Heart right ventricle (tissue), 16 donors: ENCODE results near the gene TRIM47. TPM values are rescaled to one million over a fixed set of nuclear protein-coding genes. Genes with fewer than 3 reads are reported as not detected.

ENCODE experiments used
- ATAC-seq, 8 donors: fragments of 200-7000 bp; cut with Tn5 transposase; one replicate each; pipeline ENCODE4 v1.9.1; 2020; ENCODE audit warnings: mild to moderate bottlenecking in 8 of 8, moderate library complexity in 8 of 8, moderate number of reproducible peaks in 1 of 8
- DNase-seq, 2 donors: peaks; one replicate each; pipeline ENCODE4 v3.0.0-alpha.2; 2020
- H3K27ac ChIP-seq, 10 donors: fragments of 200-600 bp; sonication (generic) in 2 of 10; one replicate each; pipeline versions ENCODE4 v1.5.0 to v1.8.0; 2020 to 2022; ENCODE audit warnings: mild to moderate bottlenecking in 3 of 10
- H3K27me3 ChIP-seq, 7 donors: fragments of 200-600 bp; one replicate each; pipeline ENCODE4 v1.8.0; 2021 to 2022; ENCODE audit warnings: mild to moderate bottlenecking in 2 of 7
- H3K36me3 ChIP-seq, 9 donors: fragments of 200-600 bp; sonication (generic) in 1 of 9; one replicate each; pipeline versions ENCODE4 v1.5.0 to v1.8.0; 2020 to 2022; ENCODE audit warnings: mild to moderate bottlenecking in 2 of 9
- H3K4me1 ChIP-seq, 9 donors: fragments of 200-600 bp; sonication (generic) in 1 of 9; one replicate each; pipeline versions ENCODE4 v1.5.0 to v1.8.0; 2020 to 2022; ENCODE audit warnings: mild to moderate bottlenecking in 4 of 9
- H3K4me3 ChIP-seq, 10 donors: fragments of 200-600 bp; sonication (generic) in 2 of 10; one replicate each; pipeline versions ENCODE4 v1.5.0 to v1.8.0; 2020 to 2022; ENCODE audit warnings: mild to moderate bottlenecking in 7 of 10, moderate library complexity in 2 of 10
- H3K9me3 ChIP-seq, 11 donors: fragments of 200-600 bp in 10 of 11; sonication (generic) in 2 of 11; one replicate each; pipeline versions ENCODE4 v1.5.0 to v1.8.0; 2013 to 2022; ENCODE audit warnings: mild to moderate bottlenecking in 2 of 11, control low read depth in 1 of 11, moderate library complexity in 1 of 11
- WGBS, 2 donors: extraction: QIAGEN DNeasy Blood & Tissue Kit; methylation state at CpG; one replicate each; pipeline ENCODE4 v1.1.7; 2013; ENCODE audit warnings: inconsistent platforms in 1 of 2; 5-methylcytosine and 5-hydroxymethylcytosine counted together
- intact Hi-C, 10 donors: fragments of 100-400 bp; cut with DNase I; formaldehyde crosslinking; loops; one replicate each; pipeline versions ENCODE4 v1.11.1 to v1.14.2; 2022
- polyA plus RNA-seq, 2 donors: library from polyadenylated mRNA; stranded (reverse); fragments of 200-250 nt; gene quantifications; one replicate each; pipeline ENCODE4 v1.2.3, GENCODE V29; 2013
- total RNA-seq, 10 donors: library from RNA; stranded (reverse); fragmentation: NEBNext Ultra II Directional in 3 of 10; extraction: Animal tissue kit (Norgen Biotek cat#: 25700) in 3 of 10; gene quantifications; one replicate each; pipeline versions ENCODE4 v1.2.1 to v1.2.4, GENCODE V29; 2021 to 2023
- TF ChIP-seq, protein P1 (sequence below), 9 donors: fragments of 200-600 bp; sonication (generic) in 2 of 9; IDR thresholded peaks; one replicate each; pipeline versions ENCODE4 v1.5.0 to v1.8.0; 2021 to 2022; ENCODE audit warnings: antibody characterized with exemption in 9 of 9, mild to moderate bottlenecking in 5 of 9, moderate library complexity in 1 of 9
- donor health status: Arrhythmogenic right ventricular cardiomyopathy.
- donor health status: ischemic (EF 13 %, LVEDD 7.1; RV severe dilation, severe dysfunction).
- donor health status: healthy with polysubstance abuse.
- donor health status: DM: no; HTN: yes; CAD: no.
- donor health status: DM: no; HTN: no; CAD: no.
- donor health status: ischemic (EF 25% LVEDD 6.9; RV normal size, moderate dysfunction).
- donor health status: ischemic (EF 25% LVEDD 5.7; RV mildly dilated, moderate dysfunction).
- donor health status: healthy.
- donor health status: DM: yes; HTN: yes; CAD: no.
- donor health status: Ischemic cardiomyopathy.
- donor health status: ischemic (EF 35%, LVEDD 5.7; RV mildly dilated, moderate dysfunction).
- donor health status: nonischemic (EF 11% LVEDD 7.7; RV severe dilation, severe dysfunction).
- donor health status: DM: yes; HTN: yes; CAD: no.
- donor health status: PGD.
- donor health status: ischemic (EF 29% LVEDD 5.4; RV normal size, mild dysfunction).
- donor health status: nonischemic (EF 23%, LVEDD 6.1; RV moderate dilation, normal function).

The TRIM47 gene
- total and polyA plus RNA-seq, 12 donors = 9.3 to 53.1 (median 22.5) TPM

DNA sequence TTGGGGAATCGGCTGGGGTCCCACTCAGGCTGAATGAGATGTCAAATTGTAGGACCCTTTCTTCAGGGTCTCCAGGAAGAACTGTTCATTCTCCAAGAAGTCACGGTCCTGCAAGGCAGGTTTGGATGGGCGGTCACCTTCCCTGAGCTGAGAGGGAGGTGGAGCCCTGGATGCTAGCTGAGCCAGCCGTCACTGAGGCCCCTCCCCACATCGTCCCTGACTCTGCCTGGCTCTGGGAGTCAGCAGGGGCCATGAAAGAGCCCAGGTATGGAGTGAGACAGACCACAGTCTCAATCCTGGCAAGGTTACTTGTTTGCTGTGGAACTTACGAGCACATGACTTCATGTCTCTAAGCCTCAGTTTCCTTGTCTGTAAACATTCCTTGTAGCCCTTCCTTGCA is 32.3 kb upstream of the TRIM47 start:
- DNase-seq (no peak), ATAC-seq (no peak)
- H3K27me3 ChIP-seq = no peaks in the 10 kb centered on the region
- H3K9me3 ChIP-seq = no peaks in the 10 kb centered on the region
- TF ChIP-seq, protein P1, sequence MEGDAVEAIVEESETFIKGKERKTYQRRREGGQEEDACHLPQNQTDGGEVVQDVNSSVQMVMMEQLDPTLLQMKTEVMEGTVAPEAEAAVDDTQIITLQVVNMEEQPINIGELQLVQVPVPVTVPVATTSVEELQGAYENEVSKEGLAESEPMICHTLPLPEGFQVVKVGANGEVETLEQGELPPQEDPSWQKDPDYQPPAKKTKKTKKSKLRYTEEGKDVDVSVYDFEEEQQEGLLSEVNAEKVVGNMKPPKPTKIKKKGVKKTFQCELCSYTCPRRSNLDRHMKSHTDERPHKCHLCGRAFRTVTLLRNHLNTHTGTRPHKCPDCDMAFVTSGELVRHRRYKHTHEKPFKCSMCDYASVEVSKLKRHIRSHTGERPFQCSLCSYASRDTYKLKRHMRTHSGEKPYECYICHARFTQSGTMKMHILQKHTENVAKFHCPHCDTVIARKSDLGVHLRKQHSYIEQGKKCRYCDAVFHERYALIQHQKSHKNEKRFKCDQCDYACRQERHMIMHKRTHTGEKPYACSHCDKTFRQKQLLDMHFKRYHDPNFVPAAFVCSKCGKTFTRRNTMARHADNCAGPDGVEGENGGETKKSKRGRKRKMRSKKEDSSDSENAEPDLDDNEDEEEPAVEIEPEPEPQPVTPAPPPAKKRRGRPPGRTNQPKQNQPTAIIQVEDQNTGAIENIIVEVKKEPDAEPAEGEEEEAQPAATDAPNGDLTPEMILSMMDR (IDR thresholded peaks at IDR 0.05) = no peak
- H3K27ac ChIP-seq = no peak overlapping the region
- 67 to 79% methylated on average over 6 of the region's 6 CpGs for WGBS, 2 donors
- H3K4me1 ChIP-seq = peaks cover 0 to 11% (median 1%) of the 10 kb centered on the region in 9 donors
- peaks cover 0 to 32% (median 0%) of the 10 kb centered on the region in 9 donors for H3K36me3 ChIP-seq
- intact Hi-C loops = loop anchor here in 1 of 10 donors (5.0 kb wide), 1 partner anchor 82 kb away; no protein-coding TSS in a partner anchor
- H3K4me3 ChIP-seq = no peak overlapping the region

DNA sequence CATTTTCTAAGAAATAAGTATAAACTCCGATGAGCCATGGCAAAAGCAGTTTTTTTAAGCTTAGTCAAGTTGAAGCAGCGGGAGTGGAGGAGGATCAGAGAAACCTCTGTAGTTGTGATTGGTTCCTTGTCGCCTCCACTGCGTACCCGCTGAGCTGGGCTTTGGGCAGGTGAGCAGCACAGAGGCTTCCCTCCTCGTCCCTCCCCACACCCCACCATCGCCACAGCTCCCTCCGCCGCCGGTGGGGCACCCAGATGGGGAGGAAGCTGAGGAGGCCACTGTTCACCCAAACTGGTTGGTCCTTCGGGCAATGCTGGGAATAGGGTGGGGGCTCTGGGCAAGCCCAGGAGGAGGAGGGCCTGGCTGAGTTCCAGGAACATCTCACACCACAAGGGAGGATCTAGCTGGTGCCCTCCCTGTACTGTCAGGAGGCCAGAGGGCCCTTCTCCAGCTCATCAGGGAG is 31.5 kb upstream of the TRIM47 start:
- DNase-seq = no peak
- TF ChIP-seq, protein P1 (IDR thresholded peaks at IDR 0.05) = no peak
- Histone ChIP-seq H3K4me1 (peaks cover 0 to 17% (median 8%) of the 10 kb centered on the region in 9 donors), H3K4me3 (no peak overlapping the region), H3K9me3 (no peaks in the 10 kb centered on the region), H3K27me3 (no peaks in the 10 kb centered on the region), H3K36me3 (peaks cover 0 to 32% (median 0%) of the 10 kb centered on the region in 9 donors), H3K27ac (no peak overlapping the region)
- intact Hi-C loops = loop anchor here in 5 of 10 donors (5.0 to 10.0 kb wide), 6 partner anchors 67 to 385 kb away; partner anchors contain the start of genes ACOX1 (in 1 of the 5), TEN1 (in 1 of the 5) and UBALD2 (in 1 of the 5)
- peak in 3 of 8 donors; percentile 28 to 29 (median 28) for ATAC-seq
- WGBS, 2 donors = 71 to 74% methylated on average over 11 of the region's 11 CpGs

DNA sequence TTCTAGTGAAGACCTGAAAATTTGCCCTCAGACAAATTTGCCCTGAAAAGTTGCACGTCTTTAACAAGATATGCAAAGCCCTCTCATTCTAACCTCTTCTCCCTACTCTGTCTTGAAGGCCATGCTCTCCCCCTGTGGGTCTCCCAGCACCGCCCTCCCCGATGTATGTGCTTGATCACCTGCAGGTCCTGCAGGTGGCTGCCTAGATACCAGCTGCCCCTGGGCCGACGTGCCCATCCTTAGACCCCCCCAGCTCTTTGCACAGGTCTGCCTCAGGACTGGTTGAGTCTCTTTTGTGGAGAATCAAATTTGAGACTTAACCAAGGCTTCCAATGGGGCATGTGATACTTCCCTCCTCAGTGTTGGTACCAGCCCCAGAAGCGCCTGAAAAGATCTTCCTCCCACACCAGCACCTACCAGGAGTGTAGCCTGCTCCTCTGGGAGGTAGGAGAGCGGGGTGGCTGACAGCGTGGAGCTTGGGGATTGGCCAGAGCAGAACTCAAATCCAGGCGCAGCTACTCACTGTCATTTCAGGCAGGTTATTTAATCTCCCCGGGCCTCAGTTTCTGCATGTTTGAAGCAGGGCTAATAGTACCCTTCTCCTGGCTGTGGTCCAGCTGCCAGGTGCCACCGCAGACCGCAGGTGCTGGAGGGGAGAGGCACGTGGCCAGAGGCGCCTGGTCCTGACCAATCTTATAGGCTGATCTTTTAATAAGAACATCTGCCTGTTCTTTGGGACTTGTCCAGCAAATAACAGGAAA is 30.9 kb upstream of the TRIM47 start:
- TF ChIP-seq, protein P1 (IDR thresholded peaks at IDR 0.05) = no peak
- Histone ChIP-seq H3K4me1 (peaks cover 0 to 18% (median 9%) of the 10 kb centered on the region in 9 donors), H3K4me3 (no peak overlapping the region), H3K9me3 (no peaks in the 10 kb centered on the region), H3K27ac (no peak overlapping the region), H3K36me3 (peaks cover 0 to 27% (median 0%) of the 10 kb centered on the region in 9 donors), H3K27me3 (no peaks in the 10 kb centered on the region)
- ATAC-seq (no peak), DNase-seq (no peak)
- 89 to 90% methylated on average over 14 of the region's 14 CpGs for WGBS, 2 donors
- intact Hi-C loops = loop anchor here in 4 of 10 donors (5.0 to 10.0 kb wide), 5 partner anchors 68 to 386 kb away; partner anchors contain the start of genes ACOX1 (in 1 of the 4), TEN1 (in 1 of the 4) and UBALD2 (in 1 of the 4)

DNA sequence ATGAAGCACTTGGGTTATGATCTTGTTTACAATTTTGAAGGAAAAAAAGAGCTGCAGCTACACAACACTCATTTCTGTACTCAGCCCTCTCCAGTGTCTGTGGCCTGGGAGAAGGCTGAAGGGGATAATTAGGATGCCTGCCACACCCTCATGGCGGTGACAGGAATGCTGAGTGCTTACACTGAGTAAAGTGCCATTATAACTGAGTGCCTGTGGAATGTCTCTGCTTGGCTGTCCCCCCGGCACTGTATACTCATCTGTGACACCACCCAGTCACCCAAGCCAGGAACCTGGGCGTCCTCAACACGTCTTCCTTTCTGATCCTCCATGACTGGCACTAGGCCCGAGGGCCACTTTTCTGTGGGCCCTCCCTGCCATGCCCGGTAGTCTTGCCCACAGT is 29.8 kb upstream of the TRIM47 start:
- TF ChIP-seq, protein P1 (IDR thresholded peaks at IDR 0.05) = no peak
- 30 to 48% methylated on average over 6 of the region's 6 CpGs for WGBS, 2 donors
- no peak overlapping the region for H3K4me3 ChIP-seq
- DNase-seq (peak; percentile 67 to 73), ATAC-seq (peak in 7 of 8 donors; percentile 9 to 72 (median 55))
- intact Hi-C loops = loop anchor here in 4 of 10 donors (5.0 to 10.0 kb wide), 5 partner anchors 69 to 387 kb away; partner anchors contain the start of genes ACOX1 (in 1 of the 4), TEN1 (in 1 of the 4) and UBALD2 (in 1 of the 4)
- H3K27me3 ChIP-seq = no peaks in the 10 kb centered on the region
- H3K9me3 ChIP-seq = no peaks in the 10 kb centered on the region
- H3K4me1 ChIP-seq = peaks cover 6 to 28% (median 19%) of the 10 kb centered on the region in 9 donors
- peaks cover 0 to 21% (median 0%) of the 10 kb centered on the region in 9 donors for H3K36me3 ChIP-seq
- H3K27ac ChIP-seq = peak overlapping the region in 4 of 10 donors; percentile 18 to 43 (median 39)
